Measurements from ENCODE around the gene CADM1. TPM values are rescaled to one million over a fixed set of nuclear protein-coding genes. Genes with fewer than 3 reads are reported as not detected.

Gene CADM1
- total and polyA plus RNA-seq, 9 donors = 6.6 to 61.2 (median 17.2) TPM

DNA sequence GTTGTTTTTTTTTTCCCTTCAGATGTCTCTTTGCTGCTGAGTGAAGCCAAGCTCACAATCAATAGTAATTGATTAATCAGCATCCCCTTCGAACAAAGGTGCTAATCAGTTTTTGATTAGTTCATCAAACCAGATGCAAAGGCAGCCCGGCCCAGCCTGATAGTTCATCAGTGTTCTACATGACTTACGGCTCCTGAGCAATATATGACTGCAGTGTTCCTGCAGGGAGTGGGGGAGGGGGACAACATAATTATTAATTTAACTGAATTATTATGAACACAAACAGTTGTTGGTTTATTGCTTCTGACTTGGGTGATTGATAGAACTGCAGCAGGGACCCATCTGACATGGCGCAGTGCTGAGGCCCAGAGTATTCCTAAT, 315.3 kb downstream of the CADM1 start:
- Histone ChIP-seq H3K36me3 (no peaks in the 10 kb centered on the region), H3K4me3 (no peak overlapping the region), H3K4me1 (ENCODE audit: insufficient read depth) (no peaks in the 10 kb centered on the region), H3K27ac (no peak overlapping the region), H3K27me3 (no peaks in the 10 kb centered on the region), H3K9me3 (no peaks in the 10 kb centered on the region)
- 94 to 97% (median 96%) methylated on average over 4 of the region's 4 CpGs for WGBS, 3 donors
- no peak for TF ChIP-seq EP300 (IDR thresholded peaks at IDR 0.05)
- intact Hi-C loops (cut with DNase I) = no loop called here
- DNase-seq = no peak

DNA sequence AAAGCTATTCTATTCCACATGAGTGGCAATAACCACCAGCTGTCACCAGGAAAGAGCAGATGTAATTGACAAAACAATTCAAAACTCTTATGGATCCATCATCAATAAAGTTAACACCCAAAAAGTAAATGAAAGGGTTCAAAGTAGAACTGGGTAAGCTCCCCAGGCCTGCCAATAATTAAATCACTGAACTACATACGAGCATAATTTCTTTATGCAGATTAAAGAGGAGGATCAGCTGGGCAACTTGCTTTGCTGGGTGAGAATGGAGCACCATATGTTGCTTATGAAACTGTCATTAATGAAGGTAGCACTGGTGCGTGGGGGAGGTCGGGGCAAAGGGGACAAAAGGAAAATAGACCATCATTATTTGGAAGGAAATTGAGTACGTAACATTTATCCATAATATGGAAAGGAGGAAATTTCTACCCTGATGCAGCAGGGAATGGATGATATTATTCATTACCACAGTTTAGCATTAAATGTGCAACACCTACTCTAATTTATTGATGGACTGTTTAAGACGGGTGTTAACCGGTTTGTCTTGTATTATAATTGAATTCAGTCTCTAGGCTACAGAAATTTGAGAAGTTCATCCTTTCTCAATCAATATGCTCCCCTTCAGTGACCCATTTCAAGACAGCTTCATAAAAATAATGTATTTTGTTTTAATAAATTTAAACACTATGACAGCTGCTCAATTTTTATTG, 315.9 kb downstream of the CADM1 start:
- Histone ChIP-seq H3K27me3 (no peaks in the 10 kb centered on the region), H3K4me1 (ENCODE audit: insufficient read depth) (no peaks in the 10 kb centered on the region), H3K4me3 (no peak overlapping the region), H3K9me3 (no peaks in the 10 kb centered on the region), H3K27ac (no peak overlapping the region), H3K36me3 (no peaks in the 10 kb centered on the region)
- no peak for DNase-seq
- intact Hi-C loops (cut with DNase I) = no loop called here
- no peak for TF ChIP-seq EP300 (IDR thresholded peaks at IDR 0.05)
- TF ChIP-seq, protein P1, sequence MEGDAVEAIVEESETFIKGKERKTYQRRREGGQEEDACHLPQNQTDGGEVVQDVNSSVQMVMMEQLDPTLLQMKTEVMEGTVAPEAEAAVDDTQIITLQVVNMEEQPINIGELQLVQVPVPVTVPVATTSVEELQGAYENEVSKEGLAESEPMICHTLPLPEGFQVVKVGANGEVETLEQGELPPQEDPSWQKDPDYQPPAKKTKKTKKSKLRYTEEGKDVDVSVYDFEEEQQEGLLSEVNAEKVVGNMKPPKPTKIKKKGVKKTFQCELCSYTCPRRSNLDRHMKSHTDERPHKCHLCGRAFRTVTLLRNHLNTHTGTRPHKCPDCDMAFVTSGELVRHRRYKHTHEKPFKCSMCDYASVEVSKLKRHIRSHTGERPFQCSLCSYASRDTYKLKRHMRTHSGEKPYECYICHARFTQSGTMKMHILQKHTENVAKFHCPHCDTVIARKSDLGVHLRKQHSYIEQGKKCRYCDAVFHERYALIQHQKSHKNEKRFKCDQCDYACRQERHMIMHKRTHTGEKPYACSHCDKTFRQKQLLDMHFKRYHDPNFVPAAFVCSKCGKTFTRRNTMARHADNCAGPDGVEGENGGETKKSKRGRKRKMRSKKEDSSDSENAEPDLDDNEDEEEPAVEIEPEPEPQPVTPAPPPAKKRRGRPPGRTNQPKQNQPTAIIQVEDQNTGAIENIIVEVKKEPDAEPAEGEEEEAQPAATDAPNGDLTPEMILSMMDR (IDR thresholded peaks at IDR 0.05) = no peak
- no peak for TF ChIP-seq POLR2A (IDR thresholded peaks at IDR 0.05)
- WGBS, 3 donors = 89 to 93% (median 93%) methylated on average over 6 of the region's 6 CpGs

DNA sequence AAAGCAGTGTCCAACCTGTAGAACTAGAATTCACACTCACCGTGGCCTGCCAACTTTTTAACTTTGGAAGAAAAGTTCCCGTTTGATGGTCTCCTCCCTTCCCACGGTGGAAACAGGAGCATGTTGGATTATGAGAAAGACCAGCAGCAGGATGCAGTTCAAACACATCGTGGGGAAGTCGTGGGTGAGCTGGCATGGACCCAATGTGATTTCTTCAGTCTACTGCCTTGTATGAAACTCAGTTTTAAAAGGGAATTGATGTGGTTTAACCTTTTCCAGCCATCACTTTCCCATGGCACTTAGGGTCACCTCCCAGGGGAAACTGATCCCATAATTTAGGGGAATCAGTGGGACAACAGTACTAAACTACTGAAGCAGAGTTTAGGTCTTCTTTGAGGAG, 318.3 kb downstream of the CADM1 start:
- WGBS, 3 donors = 55 to 60% (median 56%) methylated on average over 5 of the region's 5 CpGs

DNA sequence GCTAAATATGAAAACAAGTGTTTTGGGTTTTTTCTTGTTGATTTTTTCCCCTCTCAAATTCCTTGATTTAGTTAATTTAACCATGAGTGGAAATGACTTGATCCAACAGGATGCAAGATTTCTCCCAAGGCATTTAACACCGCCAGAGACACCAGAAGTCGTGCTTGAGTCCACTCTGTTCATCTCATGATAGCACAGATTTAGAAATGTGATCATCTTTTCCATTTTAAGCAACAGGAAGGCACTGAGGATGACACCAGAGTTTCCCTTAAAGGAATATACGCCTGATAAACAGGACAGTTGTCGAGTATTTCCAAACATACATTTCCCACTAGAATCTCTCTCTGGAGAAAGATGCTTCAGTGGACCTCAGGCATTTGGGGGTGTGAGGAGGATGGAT, 318.7 kb downstream of the CADM1 start:
- TF ChIP-seq EP300 (IDR thresholded peaks at IDR 0.05) (no peak), POLR2A (IDR thresholded peaks at IDR 0.05) (no peak)
- TF ChIP-seq, protein P1 (IDR thresholded peaks at IDR 0.05) = no peak
- no peak overlapping the region for H3K27ac ChIP-seq
- 77 to 82% (median 81%) methylated on average over 4 of the region's 4 CpGs for WGBS, 3 donors
- intact Hi-C loops (cut with DNase I) = no loop called here
- no peaks in the 10 kb centered on the region for H3K4me1 ChIP-seq (ENCODE audit: insufficient read depth)
- DNase-seq = no peak
- H3K36me3 ChIP-seq = no peaks in the 10 kb centered on the region
- H3K9me3 ChIP-seq = no peaks in the 10 kb centered on the region
- no peak overlapping the region for H3K4me3 ChIP-seq
- no peaks in the 10 kb centered on the region for H3K27me3 ChIP-seq

More for the DNA sequence above, 318.3 kb downstream of the CADM1 start:
- no peak overlapping the region for H3K4me3 ChIP-seq
- no peaks in the 10 kb centered on the region for H3K36me3 ChIP-seq
- intact Hi-C loops (cut with DNase I) = no loop called here
- DNase-seq = no peak
- no peaks in the 10 kb centered on the region for H3K4me1 ChIP-seq (ENCODE audit: insufficient read depth)
- no peaks in the 10 kb centered on the region for H3K9me3 ChIP-seq
- no peak overlapping the region for H3K27ac ChIP-seq
- TF ChIP-seq, protein P1 (IDR thresholded peaks at IDR 0.05) = no peak
- TF ChIP-seq POLR2A (IDR thresholded peaks at IDR 0.05) (no peak), EP300 (IDR thresholded peaks at IDR 0.05) (no peak)
- H3K27me3 ChIP-seq = no peaks in the 10 kb centered on the region

DNA sequence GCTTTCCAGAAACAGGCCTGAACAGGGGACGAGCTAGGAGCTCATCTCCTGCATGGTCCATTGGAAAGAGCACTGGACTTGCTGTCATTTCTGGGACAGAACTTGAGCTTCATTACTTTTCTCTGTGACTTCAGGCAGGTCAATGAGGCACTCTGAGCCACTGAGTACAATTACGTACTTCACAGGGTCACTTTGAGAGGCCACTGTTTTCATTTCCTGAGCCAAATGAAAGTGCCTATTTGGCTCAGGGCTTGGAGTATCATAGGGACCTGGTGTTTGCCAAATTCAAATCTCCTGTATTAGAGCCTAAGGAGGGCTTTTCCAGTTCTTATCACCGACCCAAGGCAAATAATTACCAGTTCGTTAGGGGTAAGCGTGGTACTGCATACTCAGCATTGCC, 319.3 kb downstream of the CADM1 start:
- Histone ChIP-seq H3K4me3 (no peak overlapping the region), H3K27ac (no peak overlapping the region), H3K27me3 (no peaks in the 10 kb centered on the region), H3K4me1 (ENCODE audit: insufficient read depth) (no peaks in the 10 kb centered on the region), H3K9me3 (no peaks in the 10 kb centered on the region), H3K36me3 (no peaks in the 10 kb centered on the region)
- intact Hi-C loops (cut with DNase I) = no loop called here
- TF ChIP-seq, protein P1 (IDR thresholded peaks at IDR 0.05) = no peak
- no peak for TF ChIP-seq POLR2A (IDR thresholded peaks at IDR 0.05)
- no peak for TF ChIP-seq EP300 (IDR thresholded peaks at IDR 0.05)
- no peak for DNase-seq
- 81 to 89% (median 85%) methylated on average over 5 of the region's 5 CpGs for WGBS, 3 donors
